ENCODE measurements around the gene WT1.

- no peak for TF ChIP-seq POLR2AphosphoS5 (IDR thresholded peaks at IDR 0.05)
- no peak for TF ChIP-seq CTCF (IDR thresholded peaks at IDR 0.05)
Measured at GRCh38 chr11:32454993-32455392, 19.7 kb upstream of the WT1 start.
